Measurements from ENCODE around the gene SLC2A13. TPM values are rescaled to one million over a fixed set of nuclear protein-coding genes. Genes with fewer than 3 reads are reported as not detected.

SLC2A13 gene
- 3.9 and 5.3 TPM in 2 replicates for total RNA-seq

GRCh38 chr12:40105515-40106201 lies at the start of gene SLC2A13:
TSS of gene SLC2A13 (minus strand) at chr12:40106081. CDS start at chr12:40105808, 273 bp downstream.

Other genes with a start within 250 kb of the SLC2A13 start
- gene LRRK2, start 118.9 kb upstream of the SLC2A13 start, total RNA-seq, result 0.65 and 3.8 TPM in 2 replicates

Measured in epithelial cell of umbilical artery (primary cell).